Measurements from ENCODE around the gene ARMC6. TPM values are rescaled to one million over a fixed set of nuclear protein-coding genes. Genes with fewer than 3 reads are reported as not detected.

ARMC6 gene
- total RNA-seq, result 30.7 and 32.8 TPM in 2 replicates

DNA sequence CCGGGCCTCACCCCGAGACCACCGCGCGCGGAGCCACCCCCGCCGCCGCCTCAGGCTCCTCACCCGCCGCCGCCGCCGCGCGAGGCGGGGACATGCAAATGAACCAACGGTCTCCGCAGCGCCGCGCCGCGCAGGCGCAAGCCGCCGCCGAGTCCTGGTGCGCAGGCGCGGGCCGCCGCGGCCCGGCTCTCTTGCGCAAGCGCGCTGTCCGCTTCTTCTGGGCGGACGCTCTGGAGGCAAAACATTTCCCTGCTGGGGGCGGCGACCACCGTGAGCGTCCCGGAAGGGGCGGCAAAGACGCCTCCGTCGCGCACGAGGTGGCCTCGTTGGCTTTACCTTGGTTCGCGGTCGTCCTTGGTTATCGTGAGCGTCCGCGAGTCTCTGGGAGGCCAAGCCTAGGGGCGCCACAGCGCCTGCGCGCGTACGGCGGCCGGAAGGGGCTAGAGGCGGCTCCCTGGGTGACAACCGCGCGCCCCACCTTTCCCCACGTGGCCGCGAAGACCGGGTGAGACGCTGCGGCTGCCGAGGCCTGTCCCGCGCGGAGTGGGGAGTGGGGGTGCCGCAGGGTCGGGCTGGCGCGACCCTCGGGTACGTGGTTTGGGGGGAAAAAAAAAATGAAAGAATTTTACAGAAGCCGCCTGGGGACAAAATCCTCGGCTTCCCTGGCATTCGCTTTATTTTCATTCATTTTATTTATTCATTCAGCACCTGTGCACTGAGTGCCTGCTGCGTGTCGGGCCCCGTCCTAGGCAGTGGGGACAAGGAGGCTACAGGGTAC, at the start of gene ARMC6, which contains the start of gene SUGP2:
Gene ARMC6, plus strand, starts transcription at position 178 of the 778 bp plus-strand sequence. CDS start 607 bp downstream, outside the sequence.
Gene SUGP2, minus strand, starts transcription at position 92 of the 778 bp plus-strand sequence. CDS start 2,446 bp downstream, outside the sequence.
- intact Hi-C loops (cut with micrococcal nuclease), result loop anchor here (1.0 to 10.0 kb wide), 11 partner anchors 30 to 511 kb away; partner anchors contain the start of genes BORCS8, COPE, CRTC1 and DDX49

DNA sequence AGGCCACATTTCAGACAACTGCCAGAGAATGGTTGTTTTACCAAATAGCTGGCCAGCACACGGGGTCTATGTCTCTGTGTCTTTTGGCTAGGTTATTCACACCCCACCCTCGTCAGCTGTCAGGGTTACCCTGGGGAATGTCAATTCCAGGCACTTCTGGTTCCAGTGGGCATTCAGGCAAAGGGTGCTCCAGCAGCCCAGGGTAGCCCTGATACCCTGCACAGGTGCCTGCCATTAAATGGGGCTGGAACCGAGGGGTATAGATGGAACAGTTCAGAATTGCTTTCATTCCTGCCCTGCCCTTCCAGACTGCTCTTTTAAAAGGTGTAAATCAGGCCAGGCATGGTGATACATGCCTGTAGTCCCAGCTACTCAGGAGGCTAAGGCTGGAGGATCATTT, 49.2 kb upstream of the ARMC6 start:
- intact Hi-C loops (cut with micrococcal nuclease), result no loop called here

DNA sequence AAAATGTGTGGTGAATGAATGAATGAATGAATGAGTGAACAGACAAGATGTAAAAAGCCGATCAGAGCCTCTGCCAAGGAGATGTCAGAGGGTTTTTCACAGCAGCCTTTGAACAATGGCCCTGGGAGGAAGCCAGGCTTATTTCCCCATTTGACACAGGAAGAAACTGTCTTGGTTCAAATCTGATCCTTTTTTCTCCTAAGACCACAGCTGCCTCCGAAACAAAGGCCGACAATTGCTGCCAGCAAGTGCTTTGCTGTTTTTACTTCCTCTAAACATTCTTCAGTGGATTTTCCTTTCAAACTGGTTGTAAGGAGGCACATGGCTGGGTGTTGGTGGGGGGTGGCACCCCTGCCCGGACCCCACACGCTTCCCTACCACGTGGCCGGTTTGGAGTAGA, 48.1 kb upstream of the ARMC6 start:
- intact Hi-C loops (cut with micrococcal nuclease), result no loop called here

DNA sequence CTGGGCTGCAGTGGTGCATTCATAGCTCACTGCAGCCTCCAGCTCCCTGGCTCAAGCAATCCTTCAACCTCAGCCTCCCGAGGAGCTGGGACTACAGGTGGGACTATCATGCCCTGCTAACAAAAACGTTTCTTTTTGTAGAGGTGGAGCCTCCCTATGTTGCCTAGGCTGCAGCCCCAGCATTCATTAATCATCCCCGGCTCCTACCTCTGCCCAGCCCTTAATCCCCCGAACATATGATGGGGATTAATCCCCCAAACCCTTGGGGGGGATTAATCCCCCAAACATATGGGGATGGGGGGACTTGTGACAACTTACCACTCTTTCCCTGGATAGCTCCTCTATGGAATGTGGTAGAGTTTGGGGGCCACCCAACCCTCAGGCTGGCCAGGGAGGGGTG, 45.9 kb upstream of the ARMC6 start:
- intact Hi-C loops (cut with micrococcal nuclease), result no loop called here

DNA sequence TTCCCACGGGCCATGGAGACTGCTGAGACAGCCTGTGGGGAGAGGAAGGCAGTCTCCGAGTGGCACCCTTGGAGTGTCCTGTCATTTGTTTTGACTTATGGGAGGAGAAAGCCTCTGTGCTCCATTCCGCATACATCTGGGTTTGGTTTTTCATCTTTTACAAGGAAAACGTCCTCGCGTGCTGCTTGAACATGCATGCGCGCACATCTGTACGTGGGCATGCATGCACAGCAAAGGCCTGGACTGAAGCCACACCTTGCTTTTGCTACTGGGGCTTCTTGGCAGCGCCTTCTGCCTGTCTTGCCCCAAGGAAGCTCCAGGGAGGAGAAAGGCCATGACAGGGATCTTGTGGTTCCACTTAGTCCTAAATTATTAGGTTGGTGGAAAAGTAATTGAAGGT, 44.1 kb upstream of the ARMC6 start:
- intact Hi-C loops (cut with micrococcal nuclease), result no loop called here

DNA sequence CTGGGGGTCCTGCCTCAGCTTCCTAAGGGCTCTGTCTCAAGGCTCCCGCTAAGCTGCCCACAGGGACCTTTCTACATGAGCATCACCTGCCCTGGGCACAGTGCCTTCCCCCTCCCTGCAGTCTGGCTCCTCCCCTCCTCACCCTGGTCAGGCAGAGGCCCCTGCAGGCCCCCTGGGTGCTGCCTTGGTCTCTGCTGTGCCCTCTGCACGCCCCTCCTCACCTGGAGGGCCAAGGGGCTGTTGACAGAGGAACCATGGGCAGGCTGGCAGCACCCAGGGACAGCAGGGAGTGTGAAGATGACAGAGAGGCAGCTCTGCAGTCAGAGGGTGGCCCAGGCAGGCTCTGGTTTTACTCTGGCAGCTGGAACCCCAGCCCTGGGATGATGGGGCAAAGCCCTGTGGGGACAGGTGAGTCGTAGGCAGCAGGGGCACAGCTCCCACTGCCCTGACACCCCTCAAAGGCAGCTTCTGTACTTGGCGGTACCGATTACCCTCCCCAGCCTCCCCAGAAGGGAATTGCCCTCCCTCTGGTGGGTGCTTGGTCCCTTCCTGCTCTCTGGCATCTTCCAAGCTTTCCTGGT, 43.2 kb upstream of the ARMC6 start:
- intact Hi-C loops (cut with micrococcal nuclease), result no loop called here

DNA sequence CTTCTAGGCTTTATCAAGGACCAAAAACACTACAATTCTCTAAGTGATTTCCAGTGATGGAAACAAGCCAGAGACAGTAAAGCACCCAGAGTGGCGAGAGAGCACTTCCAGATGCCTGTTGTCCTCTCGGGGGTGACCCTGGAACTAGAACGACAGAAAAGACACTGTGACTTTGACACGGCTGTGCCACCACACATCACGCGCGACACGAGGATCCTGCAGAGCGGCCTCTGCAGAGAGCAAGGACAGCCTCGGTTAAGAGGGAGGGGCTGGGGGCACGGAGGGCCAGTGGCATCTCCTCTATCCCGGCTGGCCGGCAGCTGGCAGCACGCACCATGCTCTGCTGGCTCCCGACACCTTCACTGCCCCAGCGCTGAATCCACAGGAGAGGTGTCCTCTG, 42.4 kb upstream of the ARMC6 start:
- intact Hi-C loops (cut with micrococcal nuclease), result no loop called here

DNA sequence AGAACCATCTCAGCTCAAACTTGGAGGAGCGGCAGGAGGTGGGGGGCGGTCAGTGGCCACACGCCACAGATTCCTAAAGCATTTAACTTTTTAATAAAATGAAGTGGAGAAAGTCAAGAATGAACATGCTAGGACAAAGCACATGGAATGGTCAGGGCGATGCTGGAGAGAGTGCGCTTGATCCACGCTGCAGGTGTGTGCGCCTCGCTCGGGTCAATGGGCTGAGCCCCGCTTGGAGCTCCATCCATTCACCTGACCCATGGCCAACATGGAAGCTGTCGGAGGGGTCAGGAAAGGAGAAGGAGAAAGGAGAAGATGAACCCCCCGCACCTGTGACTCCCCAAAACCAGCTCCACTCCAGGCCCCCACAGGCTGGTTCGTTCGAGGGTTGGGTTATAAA, 41.9 kb upstream of the ARMC6 start:
- intact Hi-C loops (cut with micrococcal nuclease), result no loop called here

DNA sequence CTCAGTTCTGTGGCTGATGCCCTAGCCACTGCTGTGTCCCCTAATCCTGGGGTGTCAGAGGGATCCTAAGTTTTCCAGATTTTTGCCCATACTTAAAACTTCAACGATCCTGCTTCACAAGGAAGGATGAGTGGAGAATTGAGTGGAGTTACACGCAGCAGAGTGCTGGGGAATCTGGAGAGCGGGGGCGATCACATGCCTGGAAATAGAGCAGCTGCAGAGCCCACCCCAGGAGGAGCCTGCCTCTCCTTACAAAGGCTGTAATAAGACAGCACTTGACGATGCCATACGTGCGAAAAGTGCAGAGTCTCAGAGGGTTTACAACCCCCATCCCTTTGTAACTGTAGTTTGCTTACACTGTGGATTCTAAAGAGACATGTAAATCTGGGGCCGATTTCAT, 40.7 kb upstream of the ARMC6 start:
- intact Hi-C loops (cut with micrococcal nuclease), result no loop called here

DNA sequence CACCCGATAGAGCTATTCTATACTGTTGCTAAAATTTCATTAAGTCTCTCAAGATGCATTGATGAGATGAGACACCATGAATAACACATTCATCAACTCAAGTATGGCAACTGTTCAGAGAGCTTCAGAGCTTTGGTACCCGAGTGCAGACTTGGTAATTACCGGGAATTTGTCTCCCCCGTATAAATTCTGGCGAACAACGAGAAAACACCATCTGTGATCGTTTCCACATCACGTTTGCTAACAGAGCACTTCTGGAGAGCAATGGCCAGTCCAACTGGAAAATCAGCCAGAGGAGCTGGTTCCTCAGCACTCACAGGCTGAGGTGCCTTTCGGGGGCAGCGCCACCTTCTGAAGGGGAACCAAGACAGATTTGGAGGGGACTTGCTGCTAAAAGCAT, 40.3 kb upstream of the ARMC6 start:
- intact Hi-C loops (cut with micrococcal nuclease), result no loop called here

DNA sequence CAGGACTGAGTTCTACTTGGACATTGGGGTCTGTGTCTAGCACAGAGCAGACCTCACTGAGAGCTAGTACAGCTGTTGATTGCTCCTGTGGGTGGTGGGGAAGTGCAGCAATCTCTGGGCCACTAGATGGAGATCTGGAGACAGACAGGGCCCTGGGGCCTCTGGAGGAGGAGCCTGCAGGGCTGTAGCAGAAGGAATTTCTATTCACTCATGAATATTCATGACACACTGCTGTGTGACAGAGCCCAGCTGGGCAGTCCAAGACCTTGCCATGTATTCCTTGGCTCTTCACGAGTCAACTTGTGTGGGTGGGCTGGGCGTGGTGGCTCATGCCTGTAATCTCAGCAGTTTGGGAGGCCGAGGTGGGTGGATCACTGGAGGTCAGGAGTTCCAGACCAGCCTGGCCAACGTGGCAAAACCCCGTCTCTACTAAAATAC, 37.6 kb upstream of the ARMC6 start:
- intact Hi-C loops (cut with micrococcal nuclease), result loop anchor here (5.0 kb wide), 1 partner anchor 116 kb away; no protein-coding TSS in a partner anchor

DNA sequence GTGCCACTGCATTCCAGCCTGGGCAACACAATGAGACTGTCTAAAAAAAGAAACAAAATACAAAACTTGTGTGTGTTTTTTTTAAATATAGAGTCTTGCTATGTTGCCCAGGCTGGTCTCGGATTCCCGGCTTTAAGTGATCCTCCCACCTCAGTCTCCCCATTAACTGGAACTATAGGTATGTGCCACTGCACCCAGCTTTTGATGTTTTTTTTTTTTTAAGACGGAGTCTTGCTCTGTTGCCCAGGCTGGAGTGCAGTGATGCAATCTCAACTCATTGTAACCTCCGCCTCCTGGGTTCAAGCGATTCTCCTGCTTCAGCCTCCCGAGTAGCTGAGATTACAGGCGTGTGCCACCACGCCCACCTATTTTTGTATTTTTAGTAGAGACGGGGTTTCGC, 37.1 kb upstream of the ARMC6 start:
- intact Hi-C loops (cut with micrococcal nuclease), result loop anchor here (5.0 kb wide), 1 partner anchor 116 kb away; no protein-coding TSS in a partner anchor

DNA sequence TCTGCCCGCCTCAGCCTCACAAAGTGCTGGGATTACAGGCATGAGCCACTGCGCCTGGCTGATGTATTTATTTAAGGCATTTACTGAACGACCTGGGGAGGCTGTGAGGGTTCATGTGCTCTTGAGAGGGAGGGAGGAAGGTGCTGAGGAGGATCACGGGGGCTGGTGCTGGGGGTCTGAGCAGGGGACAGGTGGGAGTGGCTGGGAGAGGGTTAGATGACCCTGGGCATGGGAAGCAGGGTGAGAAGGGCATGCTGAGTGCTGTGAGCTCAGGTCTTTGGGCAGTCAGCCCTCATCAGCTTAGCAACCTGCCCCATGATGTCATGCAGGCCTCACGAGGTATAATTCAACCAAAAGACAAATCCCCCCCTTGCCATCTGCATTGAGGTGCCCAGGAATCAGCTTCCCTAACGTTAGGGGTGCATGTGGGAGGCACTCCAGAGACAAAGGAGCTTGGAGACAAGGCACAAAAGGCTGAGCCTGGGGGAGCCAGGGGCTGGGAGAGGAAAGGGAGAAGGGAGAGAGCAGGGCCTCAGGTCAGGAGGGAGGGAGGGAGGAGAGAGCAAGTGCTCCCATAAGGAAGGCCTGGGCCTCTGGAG, 36.5 kb upstream of the ARMC6 start:
- intact Hi-C loops (cut with micrococcal nuclease), result loop anchor here (5.0 kb wide), 1 partner anchor 115 kb away; no protein-coding TSS in a partner anchor

DNA sequence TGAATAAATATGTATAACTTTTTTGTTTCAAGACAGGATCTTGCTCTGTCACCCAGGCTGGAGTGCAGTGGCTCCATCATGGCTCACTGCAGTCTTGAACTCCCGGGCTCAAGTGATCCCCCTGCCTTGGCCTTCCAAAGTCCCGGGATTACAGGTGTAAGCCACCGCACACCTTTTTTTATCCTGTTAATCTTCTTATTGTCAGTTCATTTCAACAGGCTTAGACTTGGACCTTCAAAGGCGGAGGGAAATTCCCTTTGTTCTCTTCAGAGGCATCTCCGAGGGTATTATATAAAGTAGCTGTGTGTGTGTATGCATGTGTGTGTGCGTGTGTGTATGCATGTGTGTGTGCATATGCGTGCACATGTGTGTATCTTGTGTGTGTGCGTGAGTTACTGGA, 35.1 kb upstream of the ARMC6 start:
- intact Hi-C loops (cut with micrococcal nuclease), result loop anchor here (5.0 kb wide), 1 partner anchor 114 kb away; no protein-coding TSS in a partner anchor

DNA sequence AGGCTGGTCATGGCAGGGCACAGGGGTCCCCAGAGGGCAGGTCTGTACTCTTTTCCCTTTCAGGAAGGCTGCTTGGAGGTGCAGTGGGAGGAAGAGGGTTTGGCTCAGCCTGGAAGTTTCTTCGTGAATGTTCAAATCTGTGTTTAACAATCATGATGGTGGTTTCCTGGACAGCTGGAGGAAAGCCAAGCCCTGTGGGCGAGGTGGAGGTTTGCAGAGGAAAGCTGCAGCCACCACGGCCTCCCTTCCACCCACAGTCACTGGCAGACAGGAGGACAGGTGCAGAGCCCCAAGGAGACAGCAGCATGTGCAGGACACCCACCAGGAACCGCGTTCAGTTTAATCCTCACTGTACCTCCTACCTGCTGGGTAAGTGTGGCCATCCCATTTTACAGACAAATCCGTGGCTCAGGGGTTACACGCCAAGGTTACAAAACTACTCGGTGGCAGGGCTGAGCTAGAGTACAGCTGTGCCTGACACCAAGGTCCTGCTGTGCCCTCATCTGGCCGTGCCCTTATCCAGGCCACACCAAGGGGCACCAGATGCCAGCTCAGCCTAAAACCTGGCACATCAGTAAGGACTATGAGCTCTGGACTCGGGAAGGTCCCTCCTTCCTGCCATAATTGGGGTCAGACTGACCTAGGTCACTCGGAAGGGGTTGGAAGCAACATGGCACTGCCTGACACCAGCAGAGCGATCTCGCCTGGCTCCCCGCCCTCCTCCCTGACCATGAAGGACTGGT, 34.2 kb upstream of the ARMC6 start:
- intact Hi-C loops (cut with micrococcal nuclease), result loop anchor here (5.0 kb wide), 1 partner anchor 113 kb away; no protein-coding TSS in a partner anchor

DNA sequence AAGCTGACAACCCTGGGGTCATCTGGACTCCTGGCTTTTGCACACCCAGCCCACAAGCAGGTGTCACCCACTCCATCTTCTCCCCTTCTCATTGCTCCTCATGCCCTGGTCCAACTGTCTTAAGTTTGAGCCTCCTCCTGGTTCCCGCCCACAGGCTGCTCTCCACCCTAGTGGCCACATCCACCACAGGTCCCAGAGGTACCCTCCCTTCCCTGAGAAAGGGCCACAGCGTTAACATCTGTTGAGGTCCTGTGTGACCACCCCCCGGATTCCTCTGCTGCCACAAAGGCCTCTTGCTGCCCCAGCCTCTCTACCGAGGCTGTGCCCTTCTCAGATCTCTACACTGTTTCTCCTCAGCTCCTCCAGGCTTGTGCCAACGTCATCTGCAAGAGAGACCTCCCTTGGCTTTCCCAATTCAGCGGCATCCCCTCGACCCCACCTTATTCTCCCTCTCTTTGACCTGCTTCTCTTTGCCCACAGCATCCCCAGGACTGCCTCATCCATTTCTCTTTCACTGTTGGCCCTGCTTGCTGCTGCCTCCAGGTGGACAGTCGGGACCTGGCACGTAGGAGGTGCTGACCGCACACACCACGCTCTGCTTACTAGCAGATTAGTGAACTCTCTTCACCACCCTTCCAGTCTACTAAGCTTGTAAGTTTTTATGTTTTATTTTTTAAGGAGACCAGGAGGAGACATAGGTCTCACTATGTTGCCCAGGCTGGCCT, 33.3 kb upstream of the ARMC6 start:
- intact Hi-C loops (cut with micrococcal nuclease), result loop anchor here (5.0 kb wide), 1 partner anchor 112 kb away; no protein-coding TSS in a partner anchor

DNA sequence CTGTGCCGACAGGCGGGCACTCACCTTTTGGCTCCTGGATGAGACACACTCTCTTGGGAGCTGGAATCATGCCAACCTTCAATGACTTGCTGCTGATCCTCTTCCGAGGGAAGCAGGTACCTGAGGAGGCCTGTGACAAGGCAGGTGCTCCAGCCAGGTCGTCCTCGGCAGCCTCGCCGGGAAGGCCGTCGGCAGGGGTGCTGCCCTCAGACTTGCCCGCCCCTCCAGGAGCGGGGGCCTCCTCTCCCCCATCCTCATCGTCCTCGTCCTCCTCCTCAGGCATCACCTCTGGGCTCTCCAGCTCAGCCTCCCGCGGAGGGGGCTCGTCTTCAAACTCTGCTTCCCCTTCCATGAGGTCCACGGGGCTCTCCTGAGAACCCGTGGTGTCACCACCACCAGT, 29.3 kb upstream of the ARMC6 start:
- intact Hi-C loops (cut with micrococcal nuclease), result no loop called here

DNA sequence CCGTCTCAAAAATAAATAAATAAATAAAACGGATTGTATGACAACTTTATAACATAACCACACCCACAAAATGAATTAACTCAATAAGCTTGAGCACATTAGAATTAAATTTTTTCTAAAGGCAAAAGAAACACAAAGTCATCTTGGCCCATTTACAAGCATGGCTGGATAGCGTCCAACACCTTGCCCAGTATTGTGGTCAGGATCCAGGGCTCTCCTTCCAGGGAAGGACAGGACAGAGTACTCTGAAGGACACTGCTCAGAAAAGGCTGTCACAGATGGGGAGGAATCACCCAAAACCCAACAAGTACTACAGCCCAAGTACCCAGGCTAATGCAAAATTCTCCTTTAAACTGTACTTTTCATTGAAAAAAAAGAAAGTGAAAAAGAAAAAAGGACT, 27.2 kb upstream of the ARMC6 start:
- intact Hi-C loops (cut with micrococcal nuclease), result no loop called here

DNA sequence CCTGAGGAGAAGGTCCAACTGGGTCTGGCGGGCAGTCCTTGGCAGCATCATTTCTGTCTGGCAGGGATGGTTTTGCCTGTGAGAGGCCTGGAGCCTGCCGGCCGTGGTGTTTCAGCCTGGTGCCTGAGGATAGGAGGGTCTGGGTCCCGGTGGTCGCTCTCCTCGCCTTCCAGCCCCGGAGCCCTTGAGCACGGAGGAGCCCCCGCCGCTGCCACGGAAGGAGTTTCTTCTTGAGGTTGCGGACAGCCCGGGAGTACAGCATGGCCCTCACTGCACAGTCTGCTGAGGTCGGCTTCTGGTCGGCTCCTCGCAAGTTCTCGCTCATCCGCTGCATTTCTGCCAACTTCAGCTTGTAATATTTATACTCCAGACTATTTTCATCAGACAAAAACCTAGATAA, 23.5 kb upstream of the ARMC6 start:
- intact Hi-C loops (cut with micrococcal nuclease), result no loop called here

DNA sequence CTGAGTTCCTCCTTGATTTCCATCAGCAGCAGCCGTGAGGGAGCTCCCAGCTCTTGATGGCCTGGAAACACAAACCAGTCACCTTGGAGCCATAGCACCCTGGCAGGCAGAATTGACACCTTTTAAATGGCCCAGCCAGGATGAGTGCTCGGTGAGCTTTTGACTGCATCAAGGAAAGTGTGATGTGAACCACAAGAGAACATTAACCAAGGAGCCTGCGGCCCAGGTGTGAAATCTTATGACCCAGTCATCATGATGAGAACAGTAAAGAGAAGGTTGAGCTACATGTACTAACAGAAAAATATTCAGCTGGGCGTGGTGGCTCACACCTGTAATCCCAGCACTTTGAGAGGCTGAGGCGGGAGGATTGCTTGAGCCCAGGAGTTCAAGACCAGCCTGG, 22.9 kb upstream of the ARMC6 start:
- intact Hi-C loops (cut with micrococcal nuclease), result no loop called here

DNA sequence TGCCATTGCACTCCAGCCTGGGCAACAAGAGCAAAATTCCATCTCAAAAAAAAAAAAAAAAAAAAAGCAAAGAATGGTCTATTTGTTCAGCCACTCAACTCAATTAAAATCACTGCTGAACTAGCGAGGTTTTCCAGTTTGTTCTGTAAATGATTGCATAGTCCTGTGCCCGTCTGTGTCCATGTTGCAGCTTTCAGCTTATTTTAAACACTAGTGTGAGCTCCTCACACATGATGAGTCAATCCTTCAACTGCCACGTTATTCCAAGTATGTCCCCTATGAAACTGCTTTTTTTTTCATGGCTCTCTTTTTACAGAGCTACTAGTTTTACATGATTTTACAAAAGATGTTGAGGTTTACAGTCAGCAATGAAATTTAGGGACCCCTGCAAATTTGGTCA, 12.3 kb upstream of the ARMC6 start:
- intact Hi-C loops (cut with micrococcal nuclease), result no loop called here
